Testis (tissue), 3 donors: ENCODE measurements around the gene GRIP2. TPM values are rescaled to one million over a fixed set of nuclear protein-coding genes. Genes with fewer than 3 reads are reported as not detected.

Source experiments
- DNase-seq: peaks from one replicate; pipeline ENCODE4 v3.0.0-alpha.2; 2019
- H3K27ac ChIP-seq, 2 donors: fragments of 200-600 bp; sonication (generic); one replicate each; pipeline ENCODE4 v1.5.1; 2019
- H3K27me3 ChIP-seq: fragments of 200-600 bp; sonication (generic); one replicate; pipeline ENCODE4 v1.5.1; 2019
- H3K36me3 ChIP-seq: fragments of 200-600 bp; sonication (generic); one replicate; pipeline ENCODE4 v1.5.1; 2017; ENCODE audit warnings: low read depth; ENCODE audit errors: missing control alignments
- H3K4me1 ChIP-seq: fragments of 200-600 bp; sonication (generic); one replicate; pipeline ENCODE4 v1.5.1; 2019
- H3K4me3 ChIP-seq, 2 donors: fragments of 200-600 bp; sonication (generic); one replicate each; pipeline ENCODE4 v1.5.1; 2017 to 2019
- H3K9me3 ChIP-seq: fragments of 200-600 bp; sonication (generic); one replicate; pipeline ENCODE4 v1.5.1; 2017
- POLR2A ChIP-seq: fragments of 450-650 bp; IDR thresholded peaks from one replicate; pipeline ENCODE4 v1.6.1; 2017; ENCODE audit warnings: antibody characterized with exemption, mild to moderate bottlenecking, moderate library complexity
- WGBS, 2 donors: methylation state at CpG; one replicate each; pipeline ENCODE4 v1.1.5; 2018; 5-methylcytosine and 5-hydroxymethylcytosine counted together
- intact Hi-C: fragments of 100-400 bp; cut with DNase I; formaldehyde crosslinking; loops from one replicate; pipeline ENCODE4 v1.15.1; 2023; ENCODE audit warnings: low total_unique reads
- polyA plus RNA-seq: library from polyadenylated mRNA; stranded (reverse); fragments of 350-450 nt; fragmentation: Illumina TruSeq; extraction: RNeasy Lipid Tissue Mini Kit (QIAGEN cat#74804); gene quantifications from one replicate; pipeline ENCODE4 v1.2.3, GENCODE V29; 2014; ENCODE audit warnings: low read depth, low replicate concordance; ENCODE audit not compliant: insufficient read depth
- total RNA-seq, 2 donors: library from RNA; depleted of rRNA; stranded (reverse); fragments of >200 nt; gene quantifications; one replicate each; pipeline ENCODE4 v1.2.3, GENCODE V29; 2016
- TF ChIP-seq, protein P1 (sequence below), 3 experiments: fragments of 450-650 bp in 2 of 3; fragments of 200-600 bp in 1 of 3; sonication (generic) in 1 of 3; IDR thresholded peaks; one replicate each; pipeline ENCODE4 v1.5.1; 2016 to 2019; ENCODE audit warnings: antibody characterized with exemption in 3 of 3, mild to moderate bottlenecking in 2 of 3, moderate library complexity in 1 of 3

The GRIP2 gene
- total and polyA plus RNA-seq, 3 donors from 2014 or later = 2.4 to 3.2 (median 2.7) TPM

- no peaks in the 10 kb centered on the region for H3K9me3 ChIP-seq
- no peak for TF ChIP-seq POLR2A
- TF ChIP-seq, protein P1, sequence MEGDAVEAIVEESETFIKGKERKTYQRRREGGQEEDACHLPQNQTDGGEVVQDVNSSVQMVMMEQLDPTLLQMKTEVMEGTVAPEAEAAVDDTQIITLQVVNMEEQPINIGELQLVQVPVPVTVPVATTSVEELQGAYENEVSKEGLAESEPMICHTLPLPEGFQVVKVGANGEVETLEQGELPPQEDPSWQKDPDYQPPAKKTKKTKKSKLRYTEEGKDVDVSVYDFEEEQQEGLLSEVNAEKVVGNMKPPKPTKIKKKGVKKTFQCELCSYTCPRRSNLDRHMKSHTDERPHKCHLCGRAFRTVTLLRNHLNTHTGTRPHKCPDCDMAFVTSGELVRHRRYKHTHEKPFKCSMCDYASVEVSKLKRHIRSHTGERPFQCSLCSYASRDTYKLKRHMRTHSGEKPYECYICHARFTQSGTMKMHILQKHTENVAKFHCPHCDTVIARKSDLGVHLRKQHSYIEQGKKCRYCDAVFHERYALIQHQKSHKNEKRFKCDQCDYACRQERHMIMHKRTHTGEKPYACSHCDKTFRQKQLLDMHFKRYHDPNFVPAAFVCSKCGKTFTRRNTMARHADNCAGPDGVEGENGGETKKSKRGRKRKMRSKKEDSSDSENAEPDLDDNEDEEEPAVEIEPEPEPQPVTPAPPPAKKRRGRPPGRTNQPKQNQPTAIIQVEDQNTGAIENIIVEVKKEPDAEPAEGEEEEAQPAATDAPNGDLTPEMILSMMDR (IDR thresholded peaks at IDR 0.05) = no peak
- no peak overlapping the region for H3K4me3 ChIP-seq
- 30 to 53% methylated on average over 6 to 9 of the region's 9 CpGs for WGBS, 2 donors
- H3K27me3 ChIP-seq = no peaks in the 10 kb centered on the region
- no peaks in the 10 kb centered on the region for H3K36me3 ChIP-seq
- DNase-seq = peak; percentile 71
- intact Hi-C loops = loop anchor here (5.0 to 10.0 kb wide), 2 partner anchors 198 to 256 kb away; no protein-coding TSS in a partner anchor
- no peak overlapping the region for H3K27ac ChIP-seq
- peaks cover 10% of the 10 kb centered on the region for H3K4me1 ChIP-seq
Observed at GRCh38 chr3:14460342-14461005, 79.7 kb downstream of the GRIP2 start.

DNA sequence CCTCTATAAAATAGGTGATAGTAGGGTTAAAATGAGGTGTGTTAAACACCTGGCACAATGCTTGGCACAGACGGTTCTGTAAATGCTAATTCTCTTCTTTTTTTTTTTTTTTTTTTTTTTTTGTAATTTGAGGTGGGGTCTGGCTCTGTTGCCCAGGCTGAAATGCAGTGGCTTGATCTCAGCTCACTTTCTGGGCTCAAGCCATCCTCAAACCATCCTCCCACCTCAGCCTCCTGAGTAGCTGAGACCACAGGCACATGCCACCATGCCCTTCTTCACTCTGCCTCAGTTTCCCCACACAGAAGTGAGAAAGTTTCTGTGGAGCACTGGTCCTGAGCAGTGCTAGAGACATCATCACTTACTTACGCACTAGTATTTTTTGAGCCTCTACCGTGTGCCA is 80.4 kb downstream of the GRIP2 start:
- WGBS, 2 donors = 37 to 86% methylated on average over 3 of the region's 3 CpGs
- Histone ChIP-seq H3K4me1 (peaks cover 10% of the 10 kb centered on the region), H3K4me3 (no peak overlapping the region), H3K9me3 (no peaks in the 10 kb centered on the region), H3K36me3 (no peaks in the 10 kb centered on the region), H3K27me3 (no peaks in the 10 kb centered on the region), H3K27ac (no peak overlapping the region)
- TF ChIP-seq, protein P1 (IDR thresholded peaks at IDR 0.05) = no peak
- no peak for TF ChIP-seq POLR2A
- no peak for DNase-seq
- intact Hi-C loops = loop anchor here (5.0 to 10.0 kb wide), 3 partner anchors 55 to 255 kb away; partner anchors contain the start of gene SLC6A6

DNA sequence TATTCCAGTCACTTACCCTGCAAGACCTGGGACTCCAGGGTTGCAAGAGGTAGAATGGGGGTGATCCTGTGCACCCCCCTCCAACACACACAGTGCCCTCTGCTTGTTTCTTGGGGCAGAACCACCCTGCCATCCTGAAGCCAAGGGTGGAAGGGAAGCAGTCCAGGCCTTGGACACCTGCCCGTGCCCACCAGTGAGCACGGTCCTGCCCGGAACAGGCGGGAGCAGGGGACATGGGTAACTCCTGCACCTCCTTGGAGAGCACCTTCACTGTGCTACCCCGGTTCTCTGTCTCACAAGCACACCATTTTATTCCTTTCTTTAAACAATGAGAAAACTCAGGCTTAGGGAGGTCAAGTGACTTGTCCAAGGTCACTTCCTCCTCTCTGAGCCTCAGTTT is 80.8 kb downstream of the GRIP2 start:
- no peak overlapping the region for H3K27ac ChIP-seq
- H3K36me3 ChIP-seq = no peaks in the 10 kb centered on the region
- DNase-seq = no peak
- H3K9me3 ChIP-seq = no peaks in the 10 kb centered on the region
- no peak overlapping the region for H3K4me3 ChIP-seq
- no peak for TF ChIP-seq POLR2A
- TF ChIP-seq, protein P1 (IDR thresholded peaks at IDR 0.05) = no peak
- intact Hi-C loops = loop anchor here (10.0 kb wide), 1 partner anchor 55 kb away; the partner anchor contains the start of gene SLC6A6
- H3K4me1 ChIP-seq = peaks cover 10% of the 10 kb centered on the region
- WGBS, 2 donors = 90 to 96% methylated on average over 3 to 5 of the region's 5 CpGs
- no peaks in the 10 kb centered on the region for H3K27me3 ChIP-seq

- intact Hi-C loops = loop anchor here (10.0 kb wide), 1 partner anchor 54 kb away; the partner anchor contains the start of gene SLC6A6
- WGBS, 2 donors = 71 to 82% methylated on average over 11 of the region's 11 CpGs
Observed at GRCh38 chr3:14458434-14459275, 81.5 kb downstream of the GRIP2 start.

More at GRCh38 chr3:14458434-14459275, 81.5 kb downstream of the GRIP2 start:
- Histone ChIP-seq H3K4me1 (peaks cover 15% of the 10 kb centered on the region), H3K36me3 (no peaks in the 10 kb centered on the region), H3K9me3 (no peaks in the 10 kb centered on the region), H3K27ac (no peak overlapping the region), H3K4me3 (no peak overlapping the region), H3K27me3 (no peaks in the 10 kb centered on the region)
- no peak for TF ChIP-seq POLR2A
- TF ChIP-seq, protein P1 (IDR thresholded peaks at IDR 0.05) = no peak
- no peak for DNase-seq
